Measurements from ENCODE around the gene RAB25.
A peak's percentile ranks its signal among the peaks of the same experiment; 100 is the strongest.
"Not testable (repeated sequence)": the region's sequence is repeated elsewhere in the genome, so short reads cannot be mapped to it uniquely, and the experiment has no call there.

Gene RAB25

GRCh38 chr1:156060937-156061636, at the start of gene RAB25:
Gene RAB25 (plus strand): TSS chr1:156061160. CDS start chr1:156061401, 241 bp downstream.
- Mint-ChIP-seq H3K4me3 (no peak within 1 kb of the TSS), H3K27me3 (no peaks in the 10 kb centered on the region), H3K27ac (ENCODE audit: low read depth) (no peak within 1 kb of the TSS), H3K36me3 (ENCODE audit: insufficient read depth) (peaks cover 8% of the 10 kb centered on the region), H3K4me1 (peaks cover 5% of the 10 kb centered on the region), H3K9me3 (no peaks in the 10 kb centered on the region)
- no peak for DNase-seq (ENCODE audit: low spot score in 2 of 2)
- ATAC-seq (replicated peaks; ENCODE audit: extremely low read depth, poor library complexity, severe bottlenecking) = no peak

- H3K4me3 Mint-ChIP-seq = no peak overlapping the region
- H3K36me3 Mint-ChIP-seq (ENCODE audit: insufficient read depth) = peaks cover 59% of the 10 kb centered on the region
- ATAC-seq (replicated peaks; ENCODE audit: extremely low read depth, poor library complexity, severe bottlenecking) (no peak), DNase-seq (ENCODE audit: low spot score in 2 of 2) (no peak)
- H3K27ac Mint-ChIP-seq (ENCODE audit: low read depth) = no peak overlapping the region
- peaks cover 18% of the 10 kb centered on the region for H3K4me1 Mint-ChIP-seq
- H3K27me3 Mint-ChIP-seq = no peaks in the 10 kb centered on the region
- H3K9me3 Mint-ChIP-seq = no peaks in the 10 kb centered on the region
Measured at GRCh38 chr1:156012051-156012817, 48.7 kb upstream of the RAB25 start.

- Mint-ChIP-seq H3K36me3 (ENCODE audit: insufficient read depth) (peaks cover 62% of the 10 kb centered on the region), H3K4me3 (no peak overlapping the region), H3K27me3 (no peaks in the 10 kb centered on the region), H3K4me1 (peaks cover 28% of the 10 kb centered on the region), H3K27ac (ENCODE audit: low read depth) (peak overlapping the region; percentile 30), H3K9me3 (no peaks in the 10 kb centered on the region)
- ATAC-seq (replicated peaks; ENCODE audit: extremely low read depth, poor library complexity, severe bottlenecking) (no peak), DNase-seq (ENCODE audit: low spot score in 2 of 2) (no peak)
Measured at GRCh38 chr1:156014829-156015228, 46.1 kb upstream of the RAB25 start.

GRCh38 chr1:156019946-156020292, 41.0 kb upstream of the RAB25 start:
- Mint-ChIP-seq H3K9me3 (no peaks in the 10 kb centered on the region), H3K27ac (ENCODE audit: low read depth) (peak overlapping the region; percentile 90)

GRCh38 chr1:156020293-156021092, 40.5 kb upstream of the RAB25 start, which contains the start of gene SSR2:
Gene SSR2 (minus strand): TSS chr1:156020951. CDS start chr1:156020167, 784 bp downstream.
- peaks cover 40% of the 10 kb centered on the region for H3K36me3 Mint-ChIP-seq (ENCODE audit: insufficient read depth)
- H3K9me3 Mint-ChIP-seq = no peaks in the 10 kb centered on the region
- H3K4me1 Mint-ChIP-seq = peaks cover 32% of the 10 kb centered on the region
- no peaks in the 10 kb centered on the region for H3K27me3 Mint-ChIP-seq
- peak; percentile 99 for ATAC-seq (replicated peaks; ENCODE audit: extremely low read depth, poor library complexity, severe bottlenecking)
- H3K27ac Mint-ChIP-seq (ENCODE audit: low read depth) = peak within 1 kb of the TSS; percentile 90
- peak; percentile 61 to 72 for DNase-seq (ENCODE audit: low spot score in 2 of 2)
- peak within 1 kb of the TSS; percentile 94 for H3K4me3 Mint-ChIP-seq

More at GRCh38 chr1:156019946-156020292, 41.0 kb upstream of the RAB25 start:
- Mint-ChIP-seq H3K4me3 (peak overlapping the region; percentile 94), H3K27me3 (no peaks in the 10 kb centered on the region), H3K36me3 (ENCODE audit: insufficient read depth) (peaks cover 40% of the 10 kb centered on the region), H3K4me1 (peaks cover 27% of the 10 kb centered on the region)
- ATAC-seq (replicated peaks; ENCODE audit: extremely low read depth, poor library complexity, severe bottlenecking) (no peak), DNase-seq (ENCODE audit: low spot score in 2 of 2) (no peak)

- Mint-ChIP-seq H3K36me3 (ENCODE audit: insufficient read depth) (peaks cover 35% of the 10 kb centered on the region), H3K9me3 (no peaks in the 10 kb centered on the region), H3K27me3 (no peaks in the 10 kb centered on the region), H3K27ac (ENCODE audit: low read depth) (peak overlapping the region; percentile 90), H3K4me3 (peak overlapping the region; percentile 94), H3K4me1 (peaks cover 32% of the 10 kb centered on the region)
- DNase-seq (ENCODE audit: low spot score in 2 of 2) = no peak
- ATAC-seq (replicated peaks; ENCODE audit: extremely low read depth, poor library complexity, severe bottlenecking) = no peak
Measured at GRCh38 chr1:156021093-156021428, 39.9 kb upstream of the RAB25 start.

- peaks cover 28% of the 10 kb centered on the region for H3K36me3 Mint-ChIP-seq (ENCODE audit: insufficient read depth)
- H3K4me3 Mint-ChIP-seq = peak overlapping the region; percentile 94
- no peaks in the 10 kb centered on the region for H3K27me3 Mint-ChIP-seq
- no peaks in the 10 kb centered on the region for H3K9me3 Mint-ChIP-seq
- H3K4me1 Mint-ChIP-seq = peaks cover 27% of the 10 kb centered on the region
- ATAC-seq (replicated peaks; ENCODE audit: extremely low read depth, poor library complexity, severe bottlenecking) (no peak), DNase-seq (ENCODE audit: low spot score in 2 of 2) (no peak)
- no peak overlapping the region for H3K27ac Mint-ChIP-seq (ENCODE audit: low read depth)
Measured at GRCh38 chr1:156021954-156022353, 39.0 kb upstream of the RAB25 start.

- Mint-ChIP-seq H3K27me3 (no peaks in the 10 kb centered on the region), H3K36me3 (ENCODE audit: insufficient read depth) (peaks cover 5% of the 10 kb centered on the region), H3K27ac (ENCODE audit: low read depth) (no peak overlapping the region), H3K4me1 (peaks cover 11% of the 10 kb centered on the region), H3K4me3 (no peak overlapping the region), H3K9me3 (no peaks in the 10 kb centered on the region)
- DNase-seq (ENCODE audit: low spot score in 2 of 2) (no peak), ATAC-seq (replicated peaks; ENCODE audit: extremely low read depth, poor library complexity, severe bottlenecking) (no peak)
Measured at GRCh38 chr1:156024801-156025200, 36.2 kb upstream of the RAB25 start.

- no peak for DNase-seq (ENCODE audit: low spot score in 2 of 2)
- Mint-ChIP-seq H3K36me3 (ENCODE audit: insufficient read depth) (no peaks in the 10 kb centered on the region), H3K4me1 (peaks cover 5% of the 10 kb centered on the region), H3K4me3 (no peak overlapping the region), H3K27ac (ENCODE audit: low read depth) (no peak overlapping the region), H3K27me3 (no peaks in the 10 kb centered on the region), H3K9me3 (no peaks in the 10 kb centered on the region)
- ATAC-seq (replicated peaks; ENCODE audit: extremely low read depth, poor library complexity, severe bottlenecking) = peak; percentile 36
Measured at GRCh38 chr1:156025876-156026275, 35.1 kb upstream of the RAB25 start.

GRCh38 chr1:156026588-156026987, 34.4 kb upstream of the RAB25 start:
- Mint-ChIP-seq H3K27ac (ENCODE audit: low read depth) (no peak overlapping the region), H3K9me3 (no peaks in the 10 kb centered on the region), H3K36me3 (ENCODE audit: insufficient read depth) (no peaks in the 10 kb centered on the region), H3K4me1 (peaks cover 5% of the 10 kb centered on the region), H3K27me3 (no peaks in the 10 kb centered on the region), H3K4me3 (no peak overlapping the region)
- DNase-seq (ENCODE audit: low spot score in 2 of 2) (no peak), ATAC-seq (replicated peaks; ENCODE audit: extremely low read depth, poor library complexity, severe bottlenecking) (no peak)

- Mint-ChIP-seq H3K9me3 (no peaks in the 10 kb centered on the region), H3K27ac (ENCODE audit: low read depth) (no peak overlapping the region), H3K36me3 (ENCODE audit: insufficient read depth) (peaks cover 4% of the 10 kb centered on the region), H3K4me1 (no peaks in the 10 kb centered on the region), H3K27me3 (no peaks in the 10 kb centered on the region), H3K4me3 (no peak overlapping the region)
- ATAC-seq (replicated peaks; ENCODE audit: extremely low read depth, poor library complexity, severe bottlenecking) (no peak), DNase-seq (ENCODE audit: low spot score in 2 of 2) (no peak)
Measured at GRCh38 chr1:156033011-156033410, 27.9 kb upstream of the RAB25 start.

GRCh38 chr1:156034991-156035390, 26.0 kb upstream of the RAB25 start:
- not testable (repeated sequence) for H3K9me3 Mint-ChIP-seq; ATAC-seq (replicated peaks; ENCODE audit: extremely low read depth, poor library complexity, severe bottlenecking); H3K4me1 Mint-ChIP-seq; H3K36me3 Mint-ChIP-seq (ENCODE audit: insufficient read depth); DNase-seq (ENCODE audit: low spot score in 2 of 2); H3K4me3 Mint-ChIP-seq; H3K27me3 Mint-ChIP-seq; H3K27ac Mint-ChIP-seq (ENCODE audit: low read depth)

Data from central memory CD8-positive, alpha-beta T cell (primary cell).